Upper lobe of right lung (tissue), 1 donor: ENCODE results near the gene PTPRC. TPM values are rescaled to one million over a fixed set of nuclear protein-coding genes. Genes with fewer than 3 reads are reported as not detected.

Experiments
- ATAC-seq: fragments of 200-7000 bp; cut with Tn5 transposase; one replicate; pipeline ENCODE4 v1.9.1; 2020; ENCODE audit warnings: mild to moderate bottlenecking, moderate library complexity
- DNase-seq: peaks from one replicate; pipeline ENCODE4 v3.0.0-alpha.2; 2020
- H3K27ac ChIP-seq: fragments of 200-600 bp; one replicate; pipeline ENCODE4 v1.8.0; 2022
- H3K27me3 ChIP-seq: fragments of 200-600 bp; one replicate; pipeline ENCODE4 v1.8.0; 2022; ENCODE audit warnings: mild to moderate bottlenecking
- H3K36me3 ChIP-seq: fragments of 200-600 bp; one replicate; pipeline ENCODE4 v1.8.0; 2022
- H3K4me1 ChIP-seq: fragments of 200-600 bp; one replicate; pipeline ENCODE4 v1.8.0; 2022
- H3K4me3 ChIP-seq: fragments of 200-600 bp; one replicate; pipeline ENCODE4 v1.8.0; 2022; ENCODE audit warnings: mild to moderate bottlenecking
- H3K9me3 ChIP-seq: fragments of 200-600 bp; one replicate; pipeline ENCODE4 v1.8.0; 2022
- CTCF ChIP-seq: fragments of 200-600 bp; IDR thresholded peaks from one replicate; pipeline ENCODE4 v1.8.0; 2022; ENCODE audit warnings: antibody characterized with exemption
- intact Hi-C: fragments of 100-400 bp; cut with DNase I; formaldehyde crosslinking; loops from one replicate; pipeline ENCODE4 v1.11.0; 2022
- total RNA-seq: library from RNA; stranded (reverse); fragmentation: NEBNext Ultra II Directional; extraction: Animal tissue kit (Norgen Biotek cat#: 25700); gene quantifications from one replicate; pipeline ENCODE4 v1.2.1, GENCODE V29; 2021
- donor health status: DM: no; HTN: yes; CAD: no; lungs with severe emphysema.

The PTPRC gene
- total RNA-seq, 1 donor from 2014 or later: 127 TPM

- Histone ChIP-seq H3K4me3 (no peak overlapping the region), H3K27ac (no peak overlapping the region)
Observed at GRCh38 chr1:198662821-198663220, 24.0 kb downstream of the PTPRC start.

GRCh38 chr1:198664068-198664788 is 25.4 kb downstream of the PTPRC start:
- Histone ChIP-seq H3K27ac (peak overlapping the region; percentile 55), H3K4me1 (no peaks in the 10 kb centered on the region), H3K27me3 (no peaks in the 10 kb centered on the region), H3K36me3 (no peaks in the 10 kb centered on the region), H3K9me3 (no peaks in the 10 kb centered on the region), H3K4me3 (no peak overlapping the region)
- no peak for DNase-seq
- intact Hi-C loops: no loop called here
- ATAC-seq: peak; percentile 84
- TF ChIP-seq CTCF: no peak

More at GRCh38 chr1:198662821-198663220, 24.0 kb downstream of the PTPRC start:
- TF ChIP-seq CTCF: no peak
- DNase-seq (no peak), ATAC-seq (peak; percentile 83)
- intact Hi-C loops: no loop called here
- H3K36me3 ChIP-seq: no peaks in the 10 kb centered on the region
- H3K27me3 ChIP-seq: no peaks in the 10 kb centered on the region
- H3K9me3 ChIP-seq: no peaks in the 10 kb centered on the region
- peaks cover 9% of the 10 kb centered on the region for H3K4me1 ChIP-seq

- no peaks in the 10 kb centered on the region for H3K9me3 ChIP-seq
- intact Hi-C loops: no loop called here
- H3K4me1 ChIP-seq: no peaks in the 10 kb centered on the region
- H3K27ac ChIP-seq: no peak overlapping the region
- TF ChIP-seq CTCF: no peak
- no peaks in the 10 kb centered on the region for H3K27me3 ChIP-seq
- no peaks in the 10 kb centered on the region for H3K36me3 ChIP-seq
- no peak for DNase-seq
- no peak for ATAC-seq
- no peak overlapping the region for H3K4me3 ChIP-seq
Observed at GRCh38 chr1:198667186-198667585, 28.3 kb downstream of the PTPRC start.

GRCh38 chr1:198667807-198668206 is 29.0 kb downstream of the PTPRC start:
- intact Hi-C loops: no loop called here
- Histone ChIP-seq H3K4me3 (no peak overlapping the region), H3K4me1 (no peaks in the 10 kb centered on the region), H3K9me3 (no peaks in the 10 kb centered on the region), H3K27ac (no peak overlapping the region), H3K36me3 (no peaks in the 10 kb centered on the region), H3K27me3 (no peaks in the 10 kb centered on the region)
- DNase-seq (no peak), ATAC-seq (no peak)
- TF ChIP-seq CTCF: no peak

GRCh38 chr1:198669023-198669698 is 30.3 kb downstream of the PTPRC start:
- Histone ChIP-seq H3K36me3 (no peaks in the 10 kb centered on the region), H3K4me3 (no peak overlapping the region), H3K4me1 (no peaks in the 10 kb centered on the region), H3K27ac (peak overlapping the region; percentile 27), H3K9me3 (no peaks in the 10 kb centered on the region), H3K27me3 (no peaks in the 10 kb centered on the region)
- intact Hi-C loops: no loop called here
- ATAC-seq (peak; percentile 68), DNase-seq (no peak)
- TF ChIP-seq CTCF: no peak
